CD4-positive, alpha-beta T cell treated with Interleukin-6 at 100 ng/mL for 8 hours (primary cell): ENCODE data around the gene SELENOF.

Source experiments
- DNase-seq: peaks from one replicate; pipeline ENCODE4 v3.0.0-alpha.2; 2020; ENCODE audit warnings: mixed read lengths, low spot score

Gene SELENOF

DNA sequence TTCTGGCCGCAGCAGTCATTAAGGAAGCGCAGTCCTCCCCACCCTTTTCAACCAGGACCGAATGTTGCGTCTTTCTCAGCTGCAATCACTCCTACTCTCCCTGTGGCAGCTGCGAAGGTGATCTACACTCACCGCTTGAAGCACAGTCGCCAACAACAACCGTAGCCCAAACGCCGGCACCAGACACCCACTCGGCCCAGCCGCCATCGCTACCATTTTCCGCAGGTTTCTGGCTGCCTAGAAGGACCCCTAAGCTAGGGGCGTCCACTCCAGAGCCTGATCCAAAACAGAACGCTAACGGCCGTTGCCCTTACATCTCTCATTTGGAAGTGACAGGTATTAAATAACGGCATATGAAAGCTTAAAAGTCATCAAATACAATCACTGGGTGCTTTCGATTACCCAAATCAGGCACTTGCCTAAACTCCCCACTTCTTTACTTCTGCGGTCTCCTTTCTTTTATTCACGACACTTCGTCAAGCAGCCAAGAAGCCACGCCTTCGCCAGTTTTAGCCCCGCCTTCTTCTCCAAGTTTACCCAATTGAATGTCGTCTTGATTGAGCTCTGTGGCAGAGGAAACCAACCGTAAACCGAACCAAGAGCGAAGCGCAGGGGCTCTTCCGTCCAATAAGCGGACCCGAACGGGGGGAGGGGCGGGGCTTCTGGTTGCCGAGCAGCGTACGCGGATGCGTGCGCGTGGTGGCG, at the start of gene SELENOF:
SELENOF (minus strand) TSS at position 231 of the 705 bp plus-strand sequence; CDS start at position 216, 15 bp downstream.
- DNase-seq: peak; percentile 99

DNA sequence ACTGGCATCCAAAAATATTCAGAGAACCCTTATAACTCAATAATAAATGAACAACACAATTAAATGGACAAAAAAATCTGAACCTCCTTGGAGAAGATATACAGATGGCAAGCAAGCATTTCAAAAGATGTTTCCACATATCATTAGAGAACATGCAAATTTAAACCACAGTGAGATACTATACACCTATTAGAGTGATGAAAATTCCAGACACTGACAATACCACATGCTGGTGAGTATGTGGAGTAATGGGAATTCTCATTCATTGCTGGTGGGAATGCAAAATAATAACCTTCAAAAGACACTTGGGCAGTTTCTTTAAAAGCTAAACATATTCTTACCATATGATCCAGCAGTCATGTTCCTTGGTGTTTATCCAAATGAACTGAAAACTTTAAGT, 46.6 kb upstream of the SELENOF start:
- DNase-seq: no peak

DNA sequence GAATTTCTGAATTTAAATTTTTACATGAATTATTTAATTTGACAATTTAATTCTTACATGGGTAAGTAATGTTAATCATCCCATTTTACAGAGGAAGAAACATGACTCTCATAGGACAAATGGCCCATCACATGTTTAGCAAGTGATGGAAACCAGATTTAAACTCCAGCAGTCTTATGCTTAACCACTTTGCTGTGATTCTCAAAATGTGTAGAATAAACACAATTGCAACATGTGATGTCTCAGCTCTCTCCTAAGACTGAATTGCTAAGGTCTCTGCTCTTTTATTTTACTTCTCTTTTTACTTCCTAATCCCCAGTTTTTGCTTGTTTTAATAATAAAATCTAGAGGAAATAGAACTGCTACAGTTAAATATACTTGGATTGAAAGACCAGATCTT, 43.3 kb upstream of the SELENOF start:
- no peak for DNase-seq

DNA sequence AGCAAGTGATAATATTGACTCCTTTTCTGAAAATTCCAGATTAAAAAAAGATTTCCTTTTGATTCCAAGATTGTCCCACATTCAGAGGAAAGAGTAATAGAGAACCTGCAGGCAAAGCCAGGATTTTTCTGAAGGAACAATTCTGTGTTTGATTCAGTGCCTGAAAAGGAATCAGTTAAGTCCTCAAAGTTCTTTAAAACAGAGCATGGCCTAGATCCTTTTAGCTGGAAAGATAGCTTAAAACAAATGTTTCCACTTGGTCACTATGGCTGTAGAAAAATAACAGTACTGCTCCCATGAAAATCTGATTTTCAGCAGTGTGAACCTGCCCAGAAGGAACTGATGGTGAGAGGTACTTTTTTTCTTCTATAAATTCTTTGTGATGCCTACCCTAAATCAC, 42.3 kb upstream of the SELENOF start:
- no peak for DNase-seq

DNA sequence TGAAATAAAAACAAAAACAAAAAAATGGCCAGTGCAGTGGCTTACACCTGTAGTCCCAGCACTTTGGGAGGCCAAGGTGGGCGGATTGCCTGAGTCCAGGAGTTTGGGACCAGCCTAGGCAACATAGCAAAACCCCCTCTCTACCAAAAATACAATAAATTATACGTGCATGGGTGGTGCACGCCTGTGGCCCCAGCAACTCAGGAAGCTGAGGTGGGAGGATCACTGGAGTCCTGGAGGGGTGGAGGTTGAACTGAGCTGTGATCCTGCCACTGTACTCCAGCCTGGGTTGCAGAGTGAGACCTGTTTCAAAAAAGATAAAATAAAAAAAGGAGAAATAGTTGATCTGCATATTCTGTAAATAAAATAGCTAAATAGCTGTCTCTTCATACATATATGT, 41.8 kb upstream of the SELENOF start:
- no peak for DNase-seq

DNA sequence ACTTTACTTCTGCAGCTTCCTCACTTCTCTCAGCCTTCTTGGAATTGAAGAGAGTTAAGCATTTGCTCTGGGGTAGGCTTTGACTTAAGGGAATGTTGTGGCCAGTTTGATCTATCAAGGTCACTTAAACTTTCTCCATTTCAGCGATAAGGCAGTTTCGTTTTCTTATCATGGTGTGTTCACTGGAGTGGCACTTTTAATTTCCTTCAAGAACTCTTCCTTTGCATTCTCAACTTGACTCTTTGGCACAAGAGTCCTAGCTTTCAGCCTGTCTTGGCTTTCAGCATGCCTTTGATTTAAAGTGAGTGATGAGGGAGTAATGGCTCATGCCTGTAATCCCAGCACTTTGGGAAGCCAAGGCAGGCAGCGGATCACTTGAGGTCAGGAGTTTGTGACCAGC, 39.2 kb upstream of the SELENOF start:
- DNase-seq: no peak

DNA sequence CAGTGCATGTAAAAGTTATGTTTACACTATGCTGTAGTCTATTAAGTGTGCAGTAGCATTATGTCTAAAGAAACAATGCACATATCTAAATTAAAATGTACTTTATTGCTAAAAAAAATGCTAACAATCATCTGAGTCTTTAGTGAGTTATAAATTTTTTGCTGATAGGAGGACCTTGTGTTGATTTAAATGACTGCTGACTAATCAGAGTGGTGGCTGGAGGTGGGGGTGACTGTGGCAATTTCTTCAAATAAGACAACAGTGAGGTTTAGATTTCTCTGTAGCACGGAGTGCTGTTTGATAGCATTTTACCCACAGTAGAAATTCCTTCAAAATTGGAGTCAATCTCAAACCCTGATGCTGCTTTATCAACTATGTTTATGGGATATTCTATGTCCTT, 37.5 kb upstream of the SELENOF start:
- DNase-seq: no peak

DNA sequence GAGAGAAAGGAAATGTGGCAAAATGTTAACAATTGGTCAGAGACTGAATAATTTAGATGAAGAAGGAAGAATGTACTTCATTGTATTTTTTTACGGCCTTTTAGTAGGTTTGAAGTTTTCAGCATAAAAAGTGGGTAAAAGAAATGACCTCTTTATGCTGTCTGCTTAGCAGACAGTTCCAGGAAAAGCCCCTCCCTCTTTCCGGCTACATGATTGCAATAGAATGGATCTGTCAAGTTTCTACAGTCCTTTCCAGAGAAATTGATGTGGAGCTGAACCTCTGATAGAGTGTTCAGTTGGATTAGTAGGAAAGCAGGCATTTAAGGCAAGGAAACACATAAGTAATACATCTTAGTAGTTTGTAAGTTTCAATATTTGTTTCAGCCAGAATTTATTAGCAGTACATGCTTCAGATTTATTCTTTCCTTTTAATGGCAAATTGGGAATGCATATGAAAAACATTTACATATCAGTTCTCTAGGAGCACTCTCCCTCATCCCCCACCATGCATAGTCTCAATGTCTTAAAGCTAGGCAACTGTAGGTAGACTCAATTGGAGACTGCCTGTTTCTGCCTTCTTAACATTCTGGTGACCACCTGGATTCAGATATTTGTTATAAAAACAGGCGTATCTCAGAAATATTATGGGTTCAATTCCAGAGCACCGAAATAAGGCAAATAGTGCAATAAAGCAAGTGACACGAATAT, 36.9 kb upstream of the SELENOF start:
- DNase-seq: no peak

DNA sequence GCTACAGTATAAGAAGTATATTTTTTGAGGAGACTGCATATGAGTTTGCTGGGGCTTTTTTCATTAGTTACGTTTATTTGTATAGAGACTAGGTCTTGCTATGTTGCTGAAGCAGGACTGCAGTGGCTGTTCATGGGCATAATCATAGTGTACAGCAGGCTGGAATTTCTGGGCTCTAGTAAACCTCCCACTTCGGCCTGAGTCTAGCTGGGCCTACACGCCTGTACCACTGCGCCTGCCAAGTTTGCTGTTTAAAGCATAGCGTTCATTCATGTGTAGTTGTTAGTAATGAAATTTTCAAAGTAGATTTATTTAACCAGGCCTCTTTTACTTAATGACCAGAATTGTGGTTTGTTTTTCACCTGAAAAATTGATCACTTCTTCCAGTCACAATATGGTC, 34.3 kb upstream of the SELENOF start:
- no peak for DNase-seq

DNA sequence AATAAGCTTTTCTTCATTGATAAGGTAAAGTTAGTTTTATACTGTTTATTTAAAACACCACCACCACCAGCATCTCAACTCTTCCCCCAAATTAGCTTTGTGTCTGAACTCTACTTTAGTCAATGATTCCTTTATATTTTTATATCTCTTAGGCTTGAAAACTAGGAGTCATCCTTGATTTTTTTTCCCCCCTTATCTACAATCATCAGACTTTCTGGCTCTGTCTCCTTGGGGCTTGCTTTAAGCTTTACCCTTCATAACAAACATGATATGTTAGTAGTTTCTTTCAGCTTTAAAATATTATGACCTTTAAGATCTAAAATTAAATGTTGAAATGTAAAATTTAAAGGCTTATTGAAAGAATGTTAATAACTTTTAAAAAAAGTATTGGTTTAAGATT, 28.8 kb upstream of the SELENOF start:
- DNase-seq: no peak

DNA sequence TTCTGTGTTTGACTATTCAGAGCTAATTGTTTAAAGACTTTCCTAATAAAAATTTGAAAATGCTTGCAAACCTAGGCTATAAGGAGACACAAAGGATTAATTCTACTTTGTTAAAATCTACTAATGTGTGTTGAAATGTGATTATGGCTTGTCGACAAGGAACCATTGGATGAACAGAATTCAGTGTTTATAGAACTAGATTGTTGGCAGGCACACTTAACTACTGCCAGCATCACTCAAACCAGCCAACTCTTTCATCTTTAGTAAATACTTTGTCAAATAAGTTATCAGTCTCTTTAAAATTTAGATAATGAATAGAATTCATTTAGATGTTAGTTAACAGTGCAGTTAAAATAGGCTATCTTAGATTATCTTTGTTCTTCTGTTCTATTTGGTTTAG, 28.1 kb upstream of the SELENOF start:
- DNase-seq: no peak

DNA sequence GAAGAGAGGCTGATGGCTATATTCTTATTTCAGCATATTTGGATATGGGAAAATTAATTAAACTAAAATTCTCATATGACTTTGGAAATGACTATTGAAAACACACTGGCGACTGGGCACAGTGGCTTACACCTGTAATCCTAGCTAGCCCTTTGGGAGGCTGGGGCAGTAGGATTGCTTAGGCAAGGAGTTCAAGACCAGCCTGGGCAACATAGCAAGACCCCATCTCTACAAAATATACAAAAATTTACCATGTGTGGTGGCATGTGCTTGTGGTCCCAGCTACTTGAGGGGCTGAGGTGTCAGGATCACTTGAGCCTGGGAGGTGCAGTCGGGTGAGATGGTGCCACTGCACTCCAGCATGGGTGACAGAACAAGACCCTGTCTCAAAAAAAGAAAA, 26.7 kb upstream of the SELENOF start:
- DNase-seq: no peak

DNA sequence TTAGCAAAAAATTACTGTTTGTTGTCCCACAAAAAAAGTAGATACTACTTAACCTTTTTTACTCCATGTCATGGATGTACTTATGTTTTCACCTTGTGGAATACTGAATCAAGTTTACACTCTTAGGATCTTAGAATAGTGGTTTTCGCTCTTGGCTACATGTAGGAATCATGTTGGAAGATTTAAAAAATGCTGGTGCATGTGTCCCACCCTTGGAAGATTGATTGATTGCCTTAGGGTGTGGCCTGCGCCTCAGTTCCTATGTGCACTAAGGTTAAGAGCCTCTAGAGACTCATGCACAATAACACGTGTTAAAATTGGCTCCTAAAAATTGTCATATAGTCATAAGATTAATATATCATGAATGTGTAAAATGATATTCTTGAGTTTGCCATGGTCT, 25.5 kb upstream of the SELENOF start:
- DNase-seq: no peak

DNA sequence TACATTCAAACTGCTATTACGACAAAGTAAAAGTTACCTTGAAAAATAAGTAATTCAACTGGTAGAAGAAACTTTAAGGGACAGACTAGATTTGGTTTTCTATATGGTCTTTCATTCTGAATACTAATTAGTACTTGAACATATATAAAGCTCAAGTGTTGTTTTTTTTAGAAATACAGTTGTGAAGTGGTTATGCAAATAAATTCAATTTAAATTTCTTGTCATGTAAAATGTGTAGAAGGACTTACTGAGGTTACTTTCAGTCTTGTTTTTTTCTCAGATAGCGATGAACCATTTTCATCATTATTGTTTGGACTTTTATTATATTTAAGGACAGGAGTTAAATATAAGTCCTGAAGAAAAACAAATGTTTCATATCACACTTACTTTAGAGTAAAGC, 24.9 kb upstream of the SELENOF start:
- no peak for DNase-seq

DNA sequence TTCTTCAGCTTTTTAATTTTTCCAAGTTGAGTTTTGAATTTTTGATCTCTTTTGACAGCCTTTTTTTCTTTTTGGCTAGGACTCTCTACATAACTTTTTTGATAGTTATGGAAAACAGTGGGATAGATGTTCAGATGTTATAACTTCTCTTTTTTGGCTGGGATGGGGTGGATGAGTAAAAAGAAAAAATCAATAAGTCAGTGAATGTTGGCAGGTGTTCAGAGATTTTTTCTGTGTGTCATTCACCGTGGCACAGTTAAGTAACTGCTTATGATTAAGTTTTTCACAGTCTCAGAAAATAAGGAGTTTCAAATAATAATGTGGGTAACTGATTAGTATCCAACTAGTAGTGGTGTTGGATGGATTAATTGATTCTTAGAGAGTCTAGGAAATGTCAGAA, 24.5 kb upstream of the SELENOF start:
- DNase-seq: no peak

DNA sequence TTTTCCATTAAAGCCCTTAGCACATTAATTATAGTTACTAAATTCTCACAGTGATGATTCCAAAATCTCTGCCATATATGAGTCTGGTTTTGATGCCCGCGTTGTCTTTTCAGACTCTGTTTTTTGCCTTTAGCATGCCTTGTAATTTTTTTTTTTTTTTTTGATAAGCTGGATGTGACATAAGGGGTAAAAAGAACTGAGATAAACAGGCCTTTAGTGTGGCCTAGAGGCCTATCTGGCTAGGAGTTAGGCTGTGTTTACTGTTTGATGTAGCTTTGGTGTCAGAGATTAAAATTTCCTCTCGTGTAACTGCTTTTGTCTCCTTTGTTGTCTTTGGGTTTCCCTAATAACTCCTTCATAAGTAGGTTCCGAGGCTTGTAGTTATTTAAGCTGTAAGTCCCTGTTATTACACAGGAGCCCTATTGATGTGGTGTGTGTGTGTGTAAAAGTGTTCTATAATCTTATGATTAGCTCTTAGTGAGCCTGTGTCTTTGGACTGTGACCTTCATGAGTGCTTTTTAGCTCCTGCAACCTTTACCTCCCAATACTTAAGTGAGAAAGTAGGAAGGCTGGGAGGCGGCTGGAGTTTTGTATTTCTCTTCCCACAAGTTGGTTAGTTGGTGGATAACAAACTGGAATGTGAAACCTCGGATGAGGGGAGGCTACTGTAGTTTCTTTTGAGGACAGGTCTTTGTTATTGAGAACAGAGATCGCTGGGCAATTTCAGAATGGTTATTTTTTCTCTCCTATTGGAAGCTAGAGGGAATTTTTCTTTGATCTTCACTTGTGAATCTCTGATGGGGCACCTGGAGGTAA, 19.8 kb upstream of the SELENOF start:
- no peak for DNase-seq

DNA sequence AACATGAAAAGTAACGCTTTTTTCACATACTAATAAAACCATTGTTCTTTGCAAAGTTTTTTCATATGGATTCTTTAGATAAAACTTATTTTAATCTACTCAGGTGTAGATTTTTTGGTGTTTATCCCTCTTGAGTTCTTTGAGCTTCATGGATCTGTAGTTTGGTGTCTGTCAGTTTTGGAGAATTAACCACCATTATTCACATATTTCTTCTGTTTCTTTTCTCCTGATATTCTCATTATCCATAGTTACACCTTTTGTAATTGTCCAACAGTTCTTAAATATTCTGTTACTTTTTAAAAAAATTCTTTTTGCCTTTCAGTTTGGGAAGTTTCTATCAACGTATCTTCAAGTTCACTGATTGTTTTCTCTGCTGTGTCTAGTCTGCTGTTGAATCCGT, 19.1 kb upstream of the SELENOF start:
- no peak for DNase-seq

DNA sequence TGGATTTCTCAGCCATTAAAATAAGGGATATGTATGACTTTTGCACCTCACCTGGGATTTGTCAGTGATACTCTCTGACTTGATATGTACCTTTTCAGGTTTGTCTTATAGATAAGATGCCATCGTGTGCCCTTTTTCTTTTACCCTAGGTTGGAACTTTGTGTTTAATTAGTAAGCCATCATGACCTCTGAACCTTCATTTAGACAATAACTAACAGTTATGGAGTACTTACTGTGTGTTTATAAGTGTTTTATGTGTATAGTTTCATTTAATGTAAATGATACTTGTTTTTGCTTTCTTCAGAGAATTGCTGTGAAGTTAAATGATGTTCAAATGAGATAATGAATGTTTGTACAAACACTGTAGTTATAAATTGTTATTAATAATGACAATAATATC, 14.9 kb upstream of the SELENOF start:
- no peak for DNase-seq

DNA sequence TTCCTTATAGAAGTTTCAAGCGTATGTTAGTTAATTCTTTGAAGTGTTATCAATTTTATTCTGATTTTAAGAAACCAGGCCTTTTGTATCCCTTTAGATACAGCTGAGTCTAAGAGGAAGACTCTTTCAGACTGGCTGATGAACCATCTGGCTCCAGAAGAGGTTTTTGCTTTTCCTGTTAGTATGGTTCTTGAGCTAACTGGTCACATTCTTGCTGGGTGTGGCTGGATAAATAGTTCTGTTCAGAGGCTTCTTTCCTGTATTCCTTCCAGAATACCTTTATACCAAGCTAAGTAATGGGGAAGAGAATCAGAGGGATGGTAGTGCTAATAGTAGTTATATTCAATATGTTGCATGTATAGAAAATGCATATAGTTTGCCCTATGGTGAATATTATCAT, 13.0 kb upstream of the SELENOF start:
- DNase-seq: no peak

DNA sequence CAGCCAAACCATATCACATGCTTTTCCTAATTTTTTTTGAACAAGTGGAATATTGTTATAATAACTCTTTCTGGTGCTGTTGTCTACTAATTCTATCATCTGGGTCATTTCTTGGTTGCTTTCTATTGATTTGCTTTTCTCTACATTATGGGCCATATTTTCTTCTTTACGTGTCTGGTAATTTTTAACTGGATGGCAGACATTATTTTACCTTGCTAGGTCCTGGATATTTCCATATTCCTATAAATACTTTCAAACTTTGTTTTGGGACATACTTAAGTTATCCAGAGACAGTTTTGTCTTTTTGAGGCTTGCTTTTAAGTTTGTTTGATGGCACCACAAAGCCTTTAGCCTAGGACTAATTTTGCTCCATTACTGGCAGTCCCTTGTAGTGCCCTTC, 11.8 kb upstream of the SELENOF start:
- no peak for DNase-seq

DNA sequence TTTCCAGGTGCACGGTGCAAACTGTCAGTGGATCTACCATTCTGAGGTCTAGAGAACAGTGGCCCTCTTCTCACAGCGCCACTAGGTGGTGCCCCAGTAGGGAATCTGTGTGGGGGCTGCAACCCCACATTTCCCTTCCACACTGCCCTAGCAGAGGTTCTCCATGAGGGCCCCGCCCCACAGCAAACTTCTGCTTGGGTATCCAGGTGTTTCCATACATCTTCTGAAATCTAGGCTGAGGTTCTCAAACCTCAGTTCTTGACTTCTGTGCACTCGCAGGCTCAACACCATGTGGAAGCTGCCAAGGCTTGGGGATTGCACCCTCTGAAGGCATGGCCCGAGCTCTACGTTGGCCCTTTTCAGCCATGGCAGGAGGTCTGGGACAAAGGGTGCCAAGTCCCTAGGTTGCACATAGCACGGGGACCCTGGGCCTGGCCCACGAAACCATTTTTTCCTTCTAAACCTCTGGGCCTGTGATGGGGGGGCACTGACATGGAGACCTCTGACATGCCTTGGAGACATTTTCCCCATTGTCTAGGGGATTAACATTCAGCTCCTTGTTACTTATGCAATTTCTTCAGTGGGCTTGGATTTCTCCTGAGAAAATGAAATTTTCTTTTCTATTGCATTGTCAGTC, 10.5 kb upstream of the SELENOF start:
- DNase-seq: no peak

DNA sequence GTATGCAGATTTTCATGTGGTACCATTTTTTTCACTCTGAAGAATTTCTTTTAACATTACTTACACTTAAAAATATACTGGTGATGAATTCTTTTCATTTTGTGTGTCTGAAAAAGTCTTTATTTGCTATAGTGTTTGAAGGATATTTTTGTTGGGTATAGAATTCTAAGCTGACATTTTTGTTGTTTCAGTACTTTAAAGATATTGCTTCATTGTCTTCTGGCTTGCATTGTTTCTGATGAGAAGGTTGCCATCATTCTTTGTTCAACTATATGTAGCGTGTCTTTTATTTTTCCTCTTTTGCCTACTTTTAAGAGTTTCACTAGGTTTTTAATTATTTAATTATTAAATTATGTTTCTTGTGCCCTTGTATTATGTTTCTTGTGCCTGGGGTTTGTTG, 8.5 kb upstream of the SELENOF start:
- DNase-seq: no peak

DNA sequence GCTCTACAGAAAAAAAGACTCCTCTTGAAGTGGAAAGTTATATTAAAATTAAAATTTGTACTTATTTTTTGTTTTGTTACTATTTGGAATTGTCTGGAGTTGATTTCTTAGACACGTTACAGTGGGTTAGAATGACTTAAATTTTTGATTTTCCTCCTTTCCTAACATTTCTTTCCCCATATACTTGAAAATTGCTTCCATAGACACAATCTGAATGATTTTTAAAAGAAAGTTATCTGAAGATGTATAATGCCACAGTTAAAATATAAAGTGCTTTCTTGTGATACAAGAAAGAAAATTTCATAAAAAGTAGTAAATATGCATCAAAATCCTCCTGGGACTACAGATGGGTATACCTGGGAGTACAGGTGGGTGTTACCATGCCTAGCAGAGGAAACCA, 2.8 kb upstream of the SELENOF start:
- DNase-seq: no peak
